OCI-LY3 (cell line): Measurements from ENCODE around the gene F12.

Source experiments
- H2AFZ ChIP-seq: fragments of 200-600, 300-600 bp; shearing (Covaris generic); 2 replicates; pipeline ENCODE4 v1.6.0; 2014; ENCODE audit warnings: antibody characterized with exemption, low read depth, low read length
- H3K27ac ChIP-seq: fragments of 200-600, 300-600 bp; sonication (generic); 2 replicates; pipeline ENCODE4 v1.5.1; 2014; ENCODE audit warnings: mild to moderate bottlenecking, low read length, moderate library complexity, mixed read lengths
- H3K27me3 ChIP-seq: fragments of 200-600, 300-600 bp; sonication (generic); 2 replicates; pipeline ENCODE4 v1.6.1; 2014; ENCODE audit warnings: low read depth, low read length, mixed read lengths
- H3K36me3 ChIP-seq: fragments of 200-600, 300-600 bp; sonication (generic); replicated peaks from 2 replicates; pipeline ENCODE3; 2014; ENCODE audit warnings: low read depth, low read length, mixed read lengths
- H3K4me1 ChIP-seq: fragments of 300-600, 200-600 bp; sonication (generic); 2 replicates; pipeline ENCODE4 v1.6.1; 2014; ENCODE audit warnings: low read length, mixed read lengths
- H3K4me2 ChIP-seq: fragments of 200-600, 300-600 bp; sonication (generic); 2 replicates; pipeline ENCODE4 v1.6.1; 2014; ENCODE audit warnings: low read length, mixed read lengths
- H3K4me3 ChIP-seq: fragments of 300-600, 200-600 bp; sonication (generic); 2 replicates; pipeline ENCODE4 v1.5.1; 2014; ENCODE audit warnings: antibody characterized with exemption, mild to moderate bottlenecking, low read length, moderate library complexity
- H3K79me2 ChIP-seq: fragments of 300-600, 200-600 bp; shearing (Covaris generic); 2 replicates; pipeline ENCODE4 v1.6.1; 2014; ENCODE audit warnings: mild to moderate bottlenecking, low read length, mixed read lengths
- H3K9ac ChIP-seq: fragments of 300-600, 200-600 bp; shearing (Covaris generic); 2 replicates; pipeline ENCODE4 v1.6.0; 2014; ENCODE audit warnings: mild to moderate bottlenecking, low read length, moderate library complexity
- H3K9me3 ChIP-seq: fragments of 200-600, 300-600 bp; shearing (Covaris generic); 2 replicates; pipeline ENCODE4 v1.6.1; 2014; ENCODE audit warnings: low read length, mixed read lengths; ENCODE audit not compliant: insufficient read depth
- H4K20me1 ChIP-seq: fragments of 200-600, 300-600 bp; sonication (generic); 2 replicates; pipeline ENCODE4 v1.6.1; 2016; ENCODE audit warnings: low read length, mixed read lengths; ENCODE audit not compliant: insufficient read depth
- CTCF ChIP-seq: fragments of 200-600, 300-600 bp; sonication (generic); IDR thresholded peaks from 2 replicates; pipeline ENCODE4 v1.5.1; 2014; ENCODE audit warnings: antibody characterized with exemption, low read length, low read depth
- EZH2phosphoT487 ChIP-seq: fragments of 200-600 bp; shearing (Covaris generic); IDR thresholded peaks from 2 replicates; pipeline ENCODE4 v1.6.1; 2018; ENCODE audit warnings: antibody characterized with exemption, mixed run types, low read depth

The F12 gene

GRCh38 chr5:177444106-177445051 lies 35.0 kb upstream of the F12 start:
- Histone ChIP-seq H3K9me3 (no peaks in the 10 kb centered on the region), H3K36me3 (no peaks in the 10 kb centered on the region), H3K9ac (no peak overlapping the region), H3K4me3 (no peak overlapping the region), H4K20me1 (no peaks in the 10 kb centered on the region), H3K79me2 (no peaks in the 10 kb centered on the region), H2AFZ (no peak overlapping the region), H3K27me3 (no peaks in the 10 kb centered on the region), H3K27ac (no peak overlapping the region), H3K4me1 (peaks cover 35% of the 10 kb centered on the region), H3K4me2 (no peak overlapping the region)
- no peak for TF ChIP-seq CTCF
- TF ChIP-seq EZH2phosphoT487 = no peak

- no peak for TF ChIP-seq EZH2phosphoT487
- no peak for TF ChIP-seq CTCF
- Histone ChIP-seq H4K20me1 (no peaks in the 10 kb centered on the region; the same call in 1 of the 2 replicates), H3K4me2 (no peak overlapping the region), H3K79me2 (no peaks in the 10 kb centered on the region), H3K9me3 (no peaks in the 10 kb centered on the region), H3K27ac (no peak overlapping the region), H3K36me3 (no peaks in the 10 kb centered on the region), H2AFZ (no peak overlapping the region), H3K27me3 (no peaks in the 10 kb centered on the region), H3K4me1 (peaks cover 30% of the 10 kb centered on the region), H3K4me3 (no peak overlapping the region), H3K9ac (no peak overlapping the region)
These were observed 34.0 kb upstream of the F12 start for GRCh38 chr5:177443144-177443983.

GRCh38 chr5:177442066-177442826 lies 32.9 kb upstream of the F12 start:
- H3K36me3 ChIP-seq = peaks cover 6% of the 10 kb centered on the region
- no peak overlapping the region for H3K9ac ChIP-seq
- peaks cover 20% of the 10 kb centered on the region for H3K4me1 ChIP-seq
- no peak overlapping the region for H3K4me3 ChIP-seq
- no peaks in the 10 kb centered on the region for H3K27me3 ChIP-seq
- H3K27ac ChIP-seq = no peak overlapping the region
- H2AFZ ChIP-seq = no peak overlapping the region
- no peak overlapping the region for H3K4me2 ChIP-seq
- TF ChIP-seq EZH2phosphoT487 = no peak
- H3K79me2 ChIP-seq = no peaks in the 10 kb centered on the region
- no peaks in the 10 kb centered on the region; the same call in 1 of the 2 replicates for H4K20me1 ChIP-seq
- no peaks in the 10 kb centered on the region for H3K9me3 ChIP-seq

- Histone ChIP-seq H3K4me3 (no peak overlapping the region), H3K27ac (no peak overlapping the region), H4K20me1 (no peaks in the 10 kb centered on the region; the same call in 1 of the 2 replicates), H3K79me2 (no peaks in the 10 kb centered on the region), H3K4me2 (no peak overlapping the region), H3K27me3 (no peaks in the 10 kb centered on the region), H3K9ac (no peak overlapping the region), H3K4me1 (peaks cover 20% of the 10 kb centered on the region), H3K9me3 (no peaks in the 10 kb centered on the region), H2AFZ (no peak overlapping the region), H3K36me3 (peaks cover 12% of the 10 kb centered on the region)
- TF ChIP-seq CTCF (no peak), EZH2phosphoT487 (no peak)
These were observed 31.8 kb upstream of the F12 start for GRCh38 chr5:177440990-177441780.
